HG02588 (cell line): ENCODE measurements around the gene ECPAS.
"Not testable (repeated sequence)": the region's sequence is repeated elsewhere in the genome, so short reads cannot be mapped to it uniquely, and the experiment has no call there.

Source experiments
- ATAC-seq: cut with Tn5 transposase; IDR thresholded peaks from one replicate; pipeline ENCODE4 v1.9.1; 2021; ENCODE audit warnings: mild to moderate bottlenecking, moderate library complexity; ENCODE audit not compliant: unreplicated experiment

ECPAS gene

DNA sequence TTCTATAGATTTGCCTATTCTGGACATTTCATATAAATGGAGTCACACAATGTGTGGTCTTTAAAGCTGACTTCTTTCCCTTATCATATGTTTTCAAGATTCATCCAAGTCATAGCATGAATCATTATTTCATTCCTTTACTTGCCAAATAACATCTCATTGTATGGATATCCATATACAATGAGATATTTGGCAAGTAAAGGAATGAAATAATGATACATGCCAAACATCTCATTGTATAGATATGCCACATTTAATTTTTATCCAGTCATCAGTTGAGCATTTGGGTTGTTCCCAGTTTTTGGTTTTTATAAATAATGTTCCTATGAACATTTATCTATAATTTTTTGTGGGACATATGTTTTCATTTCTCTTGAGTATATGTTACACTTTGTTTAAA, 133.6 kb downstream of the ECPAS start:
- no peak for ATAC-seq

DNA sequence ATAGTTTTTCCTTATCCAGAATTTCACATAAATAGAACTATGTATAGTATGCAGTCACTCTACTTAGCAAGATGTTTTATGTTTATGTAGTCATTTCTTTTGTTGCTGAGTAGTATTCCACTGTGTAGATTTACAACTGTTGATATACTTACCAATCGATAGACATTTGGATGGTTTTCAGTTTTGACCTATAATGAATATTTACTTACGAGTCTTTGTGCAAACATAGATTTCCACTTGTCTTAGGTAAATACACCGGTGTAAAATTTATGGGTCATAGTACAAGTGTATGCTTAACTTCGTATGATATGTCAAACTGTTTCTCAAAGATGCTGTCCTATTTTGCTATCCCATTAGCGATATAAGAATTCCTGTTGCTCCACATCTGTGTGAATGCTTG, 134.4 kb downstream of the ECPAS start:
- ATAC-seq, result no peak

DNA sequence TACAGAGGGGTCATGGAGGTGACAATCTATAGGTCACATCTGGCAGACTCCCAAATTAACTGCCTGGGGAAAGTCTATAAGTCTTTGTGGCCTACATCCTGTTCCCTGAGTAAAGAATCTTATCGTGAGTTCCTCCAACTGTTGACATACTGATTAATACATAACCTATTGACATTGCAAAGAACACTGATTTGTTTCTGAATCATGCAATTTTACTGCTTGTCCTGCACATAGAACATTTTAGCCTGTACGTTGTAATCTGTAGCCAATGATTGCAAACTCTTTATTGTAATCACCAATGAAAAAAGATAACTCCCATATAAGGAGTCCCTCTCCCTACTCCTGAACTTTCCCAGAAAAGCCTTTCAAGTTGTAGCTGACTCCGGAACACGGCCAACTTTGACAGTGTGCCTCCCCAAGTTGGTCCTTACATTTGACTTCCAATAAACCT, 135.3 kb downstream of the ECPAS start:
- ATAC-seq, result no peak

DNA sequence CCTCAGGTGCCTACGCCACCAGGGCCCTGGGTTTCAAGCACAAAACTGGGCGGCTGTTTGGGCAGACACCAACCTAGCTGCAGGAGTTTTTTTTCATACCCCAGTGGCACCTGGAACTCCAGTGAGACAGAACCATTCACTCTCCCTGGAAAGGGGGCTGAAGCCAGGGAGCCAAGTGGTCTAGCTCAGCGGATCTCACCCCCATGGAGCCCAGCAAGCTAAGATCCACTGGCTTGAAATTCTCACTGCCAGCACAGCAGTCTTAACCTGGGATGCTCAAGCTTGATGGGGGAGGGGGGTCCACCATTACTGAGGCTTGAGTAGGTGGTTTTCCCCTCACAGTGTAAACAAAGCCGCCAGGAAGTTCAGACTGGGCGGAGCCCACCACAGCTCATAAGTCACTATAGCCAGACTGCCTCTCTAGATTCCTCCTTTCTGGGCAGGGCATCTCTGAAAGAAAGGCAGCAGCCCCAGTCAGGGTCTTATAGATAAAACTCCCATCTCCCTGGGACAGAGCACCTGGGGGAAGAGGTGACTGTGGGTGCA, 149.8 kb downstream of the ECPAS start:
- ATAC-seq, result not testable (repeated sequence)

DNA sequence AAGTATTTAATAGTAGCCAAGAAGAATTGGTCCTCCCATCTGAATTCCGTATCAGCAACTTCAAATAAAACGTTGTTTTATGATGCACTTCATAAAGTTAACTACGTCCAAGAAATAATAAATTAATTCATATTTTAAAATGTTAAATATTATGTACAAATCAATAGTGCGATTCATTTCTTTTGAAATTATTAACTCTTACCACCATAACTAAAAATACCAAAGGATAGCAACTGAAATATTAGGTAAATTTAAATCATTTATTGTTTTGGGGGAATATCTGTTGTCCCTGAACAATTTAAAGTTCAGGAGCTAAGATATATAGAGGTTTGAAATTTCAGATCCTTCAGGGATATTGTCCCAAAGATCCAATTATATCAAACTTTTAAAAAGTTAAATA, 154.1 kb downstream of the ECPAS start, which contains the start of gene OR2K2:
TSS of gene OR2K2 (minus strand) at position 101 of the 400 bp plus-strand sequence. CDS start 1,791 bp downstream, outside the sequence.
- ATAC-seq, result no peak

DNA sequence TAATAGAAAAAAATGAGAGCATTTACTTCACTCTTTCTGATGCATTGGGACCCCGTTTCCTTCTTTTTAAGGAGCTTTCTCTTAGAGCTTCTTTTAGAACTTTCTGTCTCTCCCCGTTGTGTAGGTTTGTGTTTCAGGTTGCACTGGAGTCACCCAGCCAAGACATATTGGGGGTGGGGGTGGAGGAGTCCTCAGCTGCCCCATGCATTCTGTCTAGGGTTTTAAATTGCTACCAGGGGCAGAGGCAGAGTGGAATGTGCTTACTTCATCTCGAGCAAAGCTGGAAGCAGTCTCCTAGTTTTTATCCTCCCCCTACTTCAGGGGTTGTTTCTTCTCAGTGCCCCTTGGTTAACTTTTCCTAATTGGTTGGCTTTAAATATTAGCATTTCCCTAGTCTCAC, 163.6 kb downstream of the ECPAS start:
- ATAC-seq, result no peak

DNA sequence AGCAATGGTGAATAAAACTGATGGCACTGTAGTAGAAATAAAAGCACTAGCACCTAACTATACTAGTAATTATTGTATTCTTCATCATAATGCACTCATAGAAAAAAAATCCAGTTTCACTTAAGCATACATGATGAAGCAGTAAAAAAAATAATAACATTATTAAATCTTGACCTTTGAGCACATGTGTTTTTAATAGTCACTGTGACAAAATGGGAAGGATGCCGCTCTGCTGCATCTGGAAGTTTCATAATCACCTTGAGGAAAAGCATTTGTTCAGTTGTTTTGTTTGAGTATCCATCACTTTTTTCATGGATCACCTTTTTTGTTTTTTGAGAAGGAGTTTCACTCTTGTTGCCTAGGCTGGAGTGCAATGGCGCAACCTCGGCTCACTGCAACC, 167.4 kb downstream of the ECPAS start:
- no peak for ATAC-seq
